ENCODE results near the gene OSTC. TPM values are rescaled to one million over a fixed set of nuclear protein-coding genes. Genes with fewer than 3 reads are reported as not detected.

Gene OSTC
- total RNA-seq, 2 donors from 2014 or later, result 36.6 to 39.4 TPM

DNA sequence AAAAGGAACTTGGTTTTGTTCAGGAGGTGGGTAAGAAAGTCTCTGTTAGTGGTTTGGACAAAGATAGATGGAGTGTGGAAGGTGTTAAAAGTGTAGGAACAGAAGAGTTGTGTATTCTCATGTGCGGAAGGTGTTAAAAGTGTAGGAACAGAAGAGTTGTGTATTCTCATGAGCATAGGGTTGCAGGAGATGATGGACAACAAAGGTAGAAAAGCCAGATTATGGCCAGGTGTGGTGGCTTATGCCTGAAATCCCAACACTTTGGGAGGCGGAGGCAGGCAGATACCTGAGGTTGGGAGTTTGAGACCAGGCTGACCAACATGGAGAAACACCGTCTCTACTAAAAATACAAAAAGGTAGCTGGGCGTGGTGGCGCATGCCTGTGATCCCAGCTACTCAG lies 27.6 kb upstream of the OSTC start:
- H3K4me3 Mint-ChIP-seq, result peak overlapping the region; percentile 70
- no peaks in the 10 kb centered on the region for H3K27me3 Mint-ChIP-seq

GRCh38 chr4:108624263-108625056 lies 25.9 kb upstream of the OSTC start:
- peaks cover 9% of the 10 kb centered on the region for H3K36me3 Mint-ChIP-seq (ENCODE audit: low read depth)
- DNase-seq, result no peak
- H3K9me3 ChIP-seq (ENCODE audit: control insufficient read depth, low read length, poor library complexity, severe bottlenecking), result no peaks in the 10 kb centered on the region
- ATAC-seq, result no peak
- peak overlapping the region; percentile 57 for H3K4me3 Mint-ChIP-seq
- H3K4me1 Mint-ChIP-seq, result peaks cover 29% of the 10 kb centered on the region
- no peaks in the 10 kb centered on the region for H3K27me3 Mint-ChIP-seq
- H3K27ac Mint-ChIP-seq, result peak overlapping the region; percentile 99

More for the DNA sequence above, 27.6 kb upstream of the OSTC start:
- peaks cover 9% of the 10 kb centered on the region for H3K36me3 Mint-ChIP-seq (ENCODE audit: low read depth)
- peaks cover 36% of the 10 kb centered on the region for H3K4me1 Mint-ChIP-seq
- no peaks in the 10 kb centered on the region for H3K9me3 ChIP-seq (ENCODE audit: control insufficient read depth, low read length, poor library complexity, severe bottlenecking)
- ATAC-seq, result no peak
- H3K27ac Mint-ChIP-seq, result peak overlapping the region; percentile 99
- DNase-seq, result no peak

DNA sequence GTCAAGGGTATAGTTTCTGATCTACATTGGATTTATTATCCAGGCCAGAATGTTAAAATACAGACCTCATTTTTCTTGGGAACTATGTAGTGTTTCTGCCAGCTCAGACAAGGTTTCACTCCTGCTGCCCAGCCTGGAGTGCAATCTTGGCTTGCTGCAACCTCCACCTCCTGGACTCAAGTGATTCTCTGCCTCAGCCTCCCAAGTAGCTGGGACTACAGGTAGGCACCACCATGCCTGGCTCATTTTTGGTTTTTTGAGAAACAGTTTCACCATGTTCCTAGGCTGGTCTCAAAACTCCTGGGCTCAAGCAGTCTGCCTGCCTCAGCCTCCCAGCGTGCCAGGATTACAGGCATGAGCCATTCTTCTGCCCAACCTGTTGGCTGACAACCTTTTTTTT lies 24.3 kb upstream of the OSTC start:
- Mint-ChIP-seq H3K27ac (peak overlapping the region; percentile 29), H3K36me3 (ENCODE audit: low read depth) (peaks cover 9% of the 10 kb centered on the region), H3K4me1 (peaks cover 19% of the 10 kb centered on the region), H3K4me3 (no peak overlapping the region), H3K27me3 (no peaks in the 10 kb centered on the region)
- no peak for DNase-seq
- ATAC-seq, result no peak
- H3K9me3 ChIP-seq (ENCODE audit: control insufficient read depth, low read length, poor library complexity, severe bottlenecking), result no peaks in the 10 kb centered on the region

- H3K36me3 Mint-ChIP-seq (ENCODE audit: low read depth), result peaks cover 8% of the 10 kb centered on the region
- no peak overlapping the region for H3K27ac Mint-ChIP-seq
- H3K4me1 Mint-ChIP-seq, result peaks cover 15% of the 10 kb centered on the region
- no peak for ATAC-seq
- no peak for DNase-seq
- no peak overlapping the region for H3K4me3 Mint-ChIP-seq
- H3K9me3 ChIP-seq (ENCODE audit: control insufficient read depth, low read length, poor library complexity, severe bottlenecking), result no peaks in the 10 kb centered on the region
- H3K27me3 Mint-ChIP-seq, result no peaks in the 10 kb centered on the region
Measured at GRCh38 chr4:108628411-108628810, 22.0 kb upstream of the OSTC start.

GRCh38 chr4:108635070-108635655 lies 15.2 kb upstream of the OSTC start:
- H3K4me1 Mint-ChIP-seq, result peaks cover 9% of the 10 kb centered on the region
- no peak for DNase-seq
- ATAC-seq, result no peak
- peaks cover 9% of the 10 kb centered on the region for H3K36me3 Mint-ChIP-seq (ENCODE audit: low read depth)
- no peaks in the 10 kb centered on the region for H3K27me3 Mint-ChIP-seq
- H3K9me3 ChIP-seq (ENCODE audit: control insufficient read depth, low read length, poor library complexity, severe bottlenecking), result no peaks in the 10 kb centered on the region
- H3K27ac Mint-ChIP-seq, result no peak overlapping the region
- no peak overlapping the region for H3K4me3 Mint-ChIP-seq

- no peak for ATAC-seq
- H3K9me3 ChIP-seq (ENCODE audit: control insufficient read depth, low read length, poor library complexity, severe bottlenecking), result no peaks in the 10 kb centered on the region
- Mint-ChIP-seq H3K4me3 (no peak overlapping the region), H3K36me3 (ENCODE audit: low read depth) (peaks cover 12% of the 10 kb centered on the region), H3K27me3 (no peaks in the 10 kb centered on the region), H3K27ac (no peak overlapping the region), H3K4me1 (peaks cover 12% of the 10 kb centered on the region)
- no peak for DNase-seq
Measured at GRCh38 chr4:108636246-108636645, 14.2 kb upstream of the OSTC start.

DNA sequence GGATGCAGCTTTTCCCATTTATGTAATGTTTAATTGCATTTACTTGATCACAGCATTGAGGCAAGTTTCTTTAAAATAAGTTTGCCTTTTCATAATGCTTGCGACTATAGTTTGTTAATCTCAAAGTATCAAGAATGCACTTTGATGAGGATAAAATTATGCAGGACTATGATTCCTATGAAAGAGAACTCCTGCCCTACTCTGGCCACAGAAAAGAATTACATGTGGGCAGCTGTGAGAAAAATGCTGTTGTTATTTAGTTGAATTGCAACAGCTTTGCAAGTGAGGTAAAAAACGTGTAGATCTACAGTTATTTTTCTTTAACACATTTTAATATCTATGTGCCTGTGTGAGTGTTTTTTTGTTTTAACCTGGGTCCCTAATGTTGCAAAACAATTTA lies 12.5 kb upstream of the OSTC start:
- H3K27me3 Mint-ChIP-seq, result no peaks in the 10 kb centered on the region
- DNase-seq (no peak), ATAC-seq (no peak)
- no peak overlapping the region for H3K4me3 Mint-ChIP-seq
- peak overlapping the region; percentile 80 for H3K27ac Mint-ChIP-seq
- peaks cover 9% of the 10 kb centered on the region for H3K36me3 Mint-ChIP-seq (ENCODE audit: low read depth)
- no peaks in the 10 kb centered on the region for H3K9me3 ChIP-seq (ENCODE audit: control insufficient read depth, low read length, poor library complexity, severe bottlenecking)
- peaks cover 11% of the 10 kb centered on the region for H3K4me1 Mint-ChIP-seq

- Mint-ChIP-seq H3K36me3 (ENCODE audit: low read depth) (peaks cover 3% of the 10 kb centered on the region), H3K27me3 (no peaks in the 10 kb centered on the region), H3K4me3 (no peak overlapping the region), H3K4me1 (peaks cover 8% of the 10 kb centered on the region), H3K27ac (no peak overlapping the region)
- DNase-seq (no peak), ATAC-seq (no peak)
- H3K9me3 ChIP-seq (ENCODE audit: control insufficient read depth, low read length, poor library complexity, severe bottlenecking), result no peaks in the 10 kb centered on the region
Measured at GRCh38 chr4:108644237-108644636, 6.2 kb upstream of the OSTC start.

DNA sequence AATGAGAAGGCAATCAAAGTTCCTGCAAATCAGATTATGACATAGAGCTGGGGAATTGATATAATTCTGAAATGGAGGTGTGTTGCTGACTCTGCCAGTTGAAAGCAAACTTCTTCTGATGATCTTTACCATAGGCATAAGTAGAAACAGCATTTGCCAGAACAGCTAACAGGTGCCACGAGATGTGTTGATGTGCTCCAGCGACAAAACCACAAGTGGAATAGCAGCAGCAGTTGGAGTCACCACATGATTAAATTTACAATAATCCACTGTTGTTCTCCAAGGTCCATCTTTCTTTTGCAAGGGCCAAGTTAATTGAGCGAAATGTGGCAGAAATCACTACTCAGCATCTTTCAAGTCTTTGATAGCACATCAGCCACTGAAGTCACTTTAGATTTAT lies 3.7 kb upstream of the OSTC start:
- Mint-ChIP-seq H3K4me1 (peaks cover 19% of the 10 kb centered on the region), H3K36me3 (ENCODE audit: low read depth) (peaks cover 4% of the 10 kb centered on the region), H3K27me3 (no peaks in the 10 kb centered on the region), H3K4me3 (no peak overlapping the region), H3K27ac (no peak overlapping the region)
- no peaks in the 10 kb centered on the region for H3K9me3 ChIP-seq (ENCODE audit: control insufficient read depth, low read length, poor library complexity, severe bottlenecking)
- DNase-seq, result no peak
- ATAC-seq, result no peak

DNA sequence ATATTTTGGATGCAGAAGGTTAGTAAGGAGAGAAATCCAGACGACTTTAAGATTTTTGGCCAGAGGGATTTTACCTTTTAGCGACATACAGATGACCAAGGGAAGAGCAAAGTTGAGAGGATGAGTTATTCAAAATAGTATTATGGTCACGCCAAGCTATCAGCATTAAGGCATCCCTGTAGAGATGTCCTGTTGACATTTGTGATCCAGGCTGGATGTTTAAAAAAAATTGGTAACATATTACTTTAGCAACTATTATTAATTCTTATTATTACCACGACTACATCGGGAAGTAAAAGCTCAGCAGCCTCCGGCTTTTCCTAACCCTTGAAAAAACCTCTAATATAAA lies 562 bp upstream of the OSTC start:
- Mint-ChIP-seq H3K27ac (peak overlapping the region; percentile 99), H3K36me3 (ENCODE audit: low read depth) (peaks cover 9% of the 10 kb centered on the region), H3K4me3 (peak overlapping the region; percentile 96), H3K27me3 (no peaks in the 10 kb centered on the region), H3K4me1 (peaks cover 32% of the 10 kb centered on the region)
- no peaks in the 10 kb centered on the region for H3K9me3 ChIP-seq (ENCODE audit: control insufficient read depth, low read length, poor library complexity, severe bottlenecking)
- ATAC-seq, result no peak
- no peak for DNase-seq

DNA sequence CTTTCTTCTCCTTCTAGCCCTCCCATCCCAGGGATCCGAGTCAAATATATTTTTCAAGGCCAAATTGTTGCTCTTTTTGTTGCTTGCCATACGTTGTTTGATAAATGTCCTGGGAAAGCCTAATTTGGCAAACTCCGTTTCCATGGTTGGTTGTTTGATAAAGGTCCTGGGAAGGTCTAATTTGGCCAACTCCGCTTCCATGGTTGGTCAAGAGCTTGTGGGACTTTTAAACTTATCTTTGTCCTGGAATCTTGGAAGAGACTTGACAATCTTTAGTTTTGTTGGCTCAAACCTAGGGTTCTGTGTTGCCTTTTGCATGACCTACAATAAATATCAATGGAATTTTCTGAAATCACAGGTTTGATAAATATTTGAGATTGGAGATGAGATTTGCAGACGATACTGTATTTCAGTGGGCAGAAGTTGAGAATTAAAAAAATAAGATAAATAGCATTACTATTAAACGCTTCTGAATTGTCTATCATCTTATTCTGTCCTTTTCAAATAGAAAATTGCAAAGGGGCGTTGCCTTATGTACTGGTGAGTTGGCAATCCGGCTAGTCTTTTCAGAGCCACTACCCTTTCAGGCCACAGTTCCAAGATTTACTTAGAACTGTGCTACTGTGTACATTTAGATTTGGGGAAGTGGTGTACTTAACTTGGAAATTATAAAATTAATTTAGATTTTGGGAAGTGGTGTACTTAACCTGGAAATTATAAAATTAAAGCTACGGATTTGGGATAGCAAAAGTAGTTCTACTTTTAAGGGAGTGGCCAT lies 804 bp downstream of the OSTC start:
- peak overlapping the region; percentile 96 for H3K4me3 Mint-ChIP-seq
- no peak for ATAC-seq

DNA sequence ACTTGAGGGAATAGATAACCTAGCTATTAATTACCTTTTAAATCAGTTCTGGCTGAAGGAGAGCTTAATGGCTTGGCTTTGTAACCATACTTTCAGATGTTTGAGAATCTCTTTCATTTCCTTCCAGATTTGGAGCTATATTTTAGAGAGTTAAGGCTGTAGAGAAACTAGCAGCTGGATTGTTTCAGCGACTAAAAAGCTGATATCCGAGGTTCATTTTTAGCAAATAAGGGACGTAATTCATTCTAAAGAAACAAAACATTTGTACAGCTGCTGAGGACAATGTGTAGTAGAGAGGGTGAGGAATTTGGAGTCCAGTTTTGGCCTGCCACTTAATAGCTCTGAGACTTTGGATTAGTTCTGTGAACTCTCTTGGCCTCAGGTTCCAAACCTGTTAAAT lies 12.2 kb downstream of the OSTC start:
- ATAC-seq, result no peak
- Mint-ChIP-seq H3K4me1 (peaks cover 5% of the 10 kb centered on the region), H3K27me3 (no peaks in the 10 kb centered on the region), H3K36me3 (ENCODE audit: low read depth) (peaks cover 5% of the 10 kb centered on the region), H3K4me3 (no peak overlapping the region), H3K27ac (no peak overlapping the region)
- no peak for DNase-seq
- no peaks in the 10 kb centered on the region for H3K9me3 ChIP-seq (ENCODE audit: control insufficient read depth, low read length, poor library complexity, severe bottlenecking)

More for the DNA sequence above, 804 bp downstream of the OSTC start:
- peak overlapping the region; percentile 99 for H3K27ac Mint-ChIP-seq
- no peak for DNase-seq
- no peaks in the 10 kb centered on the region for H3K9me3 ChIP-seq (ENCODE audit: control insufficient read depth, low read length, poor library complexity, severe bottlenecking)
- peaks cover 9% of the 10 kb centered on the region for H3K36me3 Mint-ChIP-seq (ENCODE audit: low read depth)
- peaks cover 32% of the 10 kb centered on the region for H3K4me1 Mint-ChIP-seq
- no peaks in the 10 kb centered on the region for H3K27me3 Mint-ChIP-seq

GRCh38 chr4:108674356-108674977 lies 24.1 kb downstream of the OSTC start:
- Mint-ChIP-seq H3K4me3 (no peak overlapping the region), H3K36me3 (ENCODE audit: low read depth) (no peaks in the 10 kb centered on the region), H3K27ac (no peak overlapping the region), H3K4me1 (peaks cover 6% of the 10 kb centered on the region), H3K27me3 (no peaks in the 10 kb centered on the region)
- ATAC-seq (no peak), DNase-seq (no peak)
- H3K9me3 ChIP-seq (ENCODE audit: control insufficient read depth, low read length, poor library complexity, severe bottlenecking), result no peaks in the 10 kb centered on the region

Measured in T-helper 17 cell (primary cell).